CD14-positive monocyte (primary cell): Measurements from ENCODE around the gene XPO4. TPM values are rescaled to one million over a fixed set of nuclear protein-coding genes. Genes with fewer than 3 reads are reported as not detected.
"Not testable (repeated sequence)": the region's sequence is repeated elsewhere in the genome, so short reads cannot be mapped to it uniquely, and the experiment has no call there.

Experiments
- DNase-seq, 3 donors: peaks; one replicate each; pipeline ENCODE4 v3.0.0-alpha.2; 2011 to 2022
- H2AFZ ChIP-seq: 2 replicates; pipeline ENCODE4 v1.6.0; 2012; ENCODE audit warnings: mild to moderate bottlenecking, low read depth, low read length, inconsistent platforms; ENCODE audit not compliant: insufficient read depth, poor library complexity, severe bottlenecking
- H3K27ac ChIP-seq, 2 donors: 1 replicate in 1 of 2; 2 replicates in 1 of 2; pipeline ENCODE4 v1.5.1; 2012 to 2013; ENCODE audit warnings: low read length in 2 of 2, control low read depth in 1 of 2, inconsistent platforms in 1 of 2, low read depth in 1 of 2, mild to moderate bottlenecking in 1 of 2
- H3K27me3 ChIP-seq, 2 donors: one replicate each; pipeline versions ENCODE4 v1.6.0 to v1.6.1; 2011 to 2013; ENCODE audit warnings: low read length in 2 of 2; ENCODE audit not compliant: control insufficient read depth in 2 of 2, insufficient read depth in 2 of 2
- H3K36me3 ChIP-seq, 2 donors: replicated peaks in 1 of 2; 1 replicate in 1 of 2; 2 replicates in 1 of 2; pipeline versions ENCODE4 v1.5.1 to v1.6.1; 2012 to 2013; ENCODE audit warnings: low read length in 2 of 2, control low read depth in 1 of 2, inconsistent platforms in 1 of 2, mild to moderate bottlenecking in 1 of 2; ENCODE audit not compliant: insufficient read depth in 2 of 2, control insufficient read depth in 1 of 2
- H3K4me1 ChIP-seq, 2 donors: 1 replicate in 1 of 2; 2 replicates in 1 of 2; pipeline versions ENCODE4 v1.5.1 to v1.6.1; 2012 to 2013; ENCODE audit warnings: low read length in 2 of 2, control low read depth in 1 of 2, inconsistent platforms in 1 of 2, mild to moderate bottlenecking in 1 of 2, moderate library complexity in 1 of 2; ENCODE audit not compliant: insufficient read depth in 2 of 2, control insufficient read depth in 1 of 2
- H3K4me2 ChIP-seq: replicated peaks from 2 replicates; pipeline ENCODE3; 2012; ENCODE audit warnings: low read length, moderate library complexity, mild to moderate bottlenecking; ENCODE audit not compliant: poor library complexity, severe bottlenecking; ENCODE audit errors: extremely low read depth
- H3K4me3 ChIP-seq, 3 experiments: fragments of 200-600 bp in 1 of 3; sonication (generic) in 1 of 3; replicated peaks in 1 of 3; 1 replicate in 2 of 3; 2 replicates in 1 of 3; pipeline ENCODE4 v1.5.1; 2011 to 2013; ENCODE audit warnings: low read length in 3 of 3, mild to moderate bottlenecking in 3 of 3, control low read depth in 2 of 3, low read depth in 2 of 3, inconsistent platforms in 1 of 3, moderate library complexity in 1 of 3
- H3K79me2 ChIP-seq: 2 replicates; pipeline ENCODE4 v1.6.0; 2012; ENCODE audit warnings: mild to moderate bottlenecking, control low read depth, inconsistent platforms, low read length, moderate library complexity; ENCODE audit not compliant: insufficient read depth
- H3K9ac ChIP-seq: 2 replicates; pipeline ENCODE4 v1.6.0; 2017; ENCODE audit warnings: low read length, mild to moderate bottlenecking; ENCODE audit not compliant: insufficient read depth, poor library complexity, severe bottlenecking
- H3K9me3 ChIP-seq, 2 donors: replicated peaks in 1 of 2; 1 replicate in 1 of 2; 2 replicates in 1 of 2; pipeline versions ENCODE4 v1.5.1 to v1.6.1; 2012 to 2013; ENCODE audit warnings: low read length in 2 of 2, control low read depth in 1 of 2; ENCODE audit not compliant: control insufficient read depth in 1 of 2, insufficient read depth in 1 of 2
- H4K20me1 ChIP-seq: 2 replicates; pipeline ENCODE4 v1.6.0; 2012; ENCODE audit warnings: mild to moderate bottlenecking, low read length, control low read depth, moderate library complexity; ENCODE audit not compliant: insufficient read depth
- H3K27ac Mint-ChIP-seq, 7 donors: one replicate each; pipeline ENCODE4 v1.8.0; 2020; ENCODE audit warnings: mild to moderate bottlenecking in 7 of 7, mixed read lengths in 7 of 7, moderate library complexity in 6 of 7, inconsistent platforms in 2 of 7
- H3K27me3 Mint-ChIP-seq, 3 donors: one replicate each; pipeline ENCODE4 v1.8.0; 2021 to 2022; ENCODE audit warnings: low read depth in 3 of 3, mild to moderate bottlenecking in 3 of 3, mixed read lengths in 3 of 3, moderate library complexity in 3 of 3, inconsistent platforms in 1 of 3
- H3K36me3 Mint-ChIP-seq, 2 donors: one replicate each; pipeline ENCODE4 v1.8.0; 2020; ENCODE audit warnings: mixed read lengths in 2 of 2, inconsistent platforms in 1 of 2, mild to moderate bottlenecking in 1 of 2
- H3K4me1 Mint-ChIP-seq: one replicate; pipeline ENCODE4 v1.8.0; 2020; ENCODE audit warnings: mild to moderate bottlenecking, mixed read lengths
- H3K4me3 Mint-ChIP-seq, 2 donors: one replicate each; pipeline ENCODE4 v1.8.0; 2020; ENCODE audit warnings: mild to moderate bottlenecking in 2 of 2, mixed read lengths in 2 of 2, moderate library complexity in 1 of 2
- H3K9me3 Mint-ChIP-seq, 7 donors: one replicate each; pipeline ENCODE4 v1.8.0; 2020 to 2022; ENCODE audit warnings: mixed read lengths in 7 of 7, mild to moderate bottlenecking in 6 of 7, moderate library complexity in 6 of 7, inconsistent platforms in 2 of 7
- CTCF ChIP-seq: fragments of 200-600 bp; IDR thresholded peaks from one replicate; pipeline ENCODE4 v1.8.0; 2022; ENCODE audit warnings: antibody characterized with exemption, mild to moderate bottlenecking
- WGBS: methylation state at CpG from one replicate; pipeline ENCODE4 v1.1.5; 2013; ENCODE audit warnings: missing lambda C conversion rate; ENCODE audit not compliant: insufficient coverage; 5-methylcytosine and 5-hydroxymethylcytosine counted together
- intact Hi-C, 2 donors: fragments of 100-400 bp; cut with micrococcal nuclease; formaldehyde crosslinking; loops; one replicate each; pipeline versions ENCODE4 v1.15.0 to v1.15.1; 2023
- polyA plus RNA-seq, 3 donors: library from polyadenylated mRNA; depleted of rRNA in 1 of 3; unstranded in 2 of 3; stranded (reverse) in 1 of 3; fragments of 300-500 nt in 2 of 3; fragments of >200 nt in 1 of 3; fragmentation: Illumina TruSeq in 2 of 3; gene quantifications; 1 replicate in 2 of 3; 2 replicates in 1 of 3; pipeline ENCODE4 v1.2.3, GENCODE V29; 2012 to 2021

XPO4 gene
- polyA plus RNA-seq, 3 donors: 2.9 to 4.4 (median 4.0) TPM

DNA sequence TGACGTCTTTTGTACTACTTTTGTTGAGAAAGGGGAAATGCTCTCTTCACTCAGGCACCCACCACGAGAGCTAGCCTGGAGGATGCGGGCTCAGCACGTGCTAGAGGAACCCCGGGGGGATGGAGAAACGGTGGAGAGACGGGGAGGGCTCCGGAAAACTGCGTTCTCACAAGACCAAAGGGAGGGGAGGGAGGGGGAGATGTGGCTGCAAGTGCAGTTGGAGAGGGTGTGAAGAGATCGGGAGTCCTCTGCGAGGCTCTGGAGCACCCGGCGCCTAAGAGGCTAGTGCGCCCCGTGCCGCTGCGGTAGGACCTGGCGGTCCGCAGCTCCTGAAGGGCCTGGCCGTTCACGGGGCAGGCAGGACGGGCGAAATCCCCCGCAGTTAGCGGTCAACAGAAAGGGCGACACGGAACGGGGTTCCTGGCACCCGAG is 43.4 kb upstream of the XPO4 start:
- Mint-ChIP-seq H3K4me3 (peak overlapping the region; percentile 73 to 88), H3K27me3 (peaks cover 7 to 29% (median 19%) of the 10 kb centered on the region in 3 donors), H3K4me1 (peaks cover 30% of the 10 kb centered on the region), H3K27ac (peak overlapping the region in 5 of 7 donors; percentile 15 to 81 (median 72)), H3K9me3 (peaks cover 0 to 2% (median 0%) of the 10 kb centered on the region in 7 donors), H3K36me3 (no peaks in the 10 kb centered on the region)
- H4K20me1 ChIP-seq: no peaks in the 10 kb centered on the region
- peaks cover 20 to 22% of the 10 kb centered on the region in 2 donors for H3K4me1 ChIP-seq
- intact Hi-C loops: loop anchor here (10.0 kb wide), 3 partner anchors 189 to 529 kb away; partner anchors contain the start of genes MRPL57 (in 1 of the 2) and SKA3 (in 1 of the 2)
- H3K36me3 ChIP-seq: no peaks in the 10 kb centered on the region
- H3K27ac ChIP-seq: no peak overlapping the region
- no peaks in the 10 kb centered on the region for H3K79me2 ChIP-seq
- peak; percentile 38 to 55 (median 55) for DNase-seq
- H3K9ac ChIP-seq: peak overlapping the region; percentile 54
- peak overlapping the region; percentile 10 to 66 (median 35) for H3K4me3 ChIP-seq
- no peaks in the 10 kb centered on the region for H3K9me3 ChIP-seq
- peaks cover 3 to 7% of the 10 kb centered on the region in 2 donors for H3K27me3 ChIP-seq
- peak overlapping the region; percentile 89 for H2AFZ ChIP-seq
- peak overlapping the region; percentile 78 for H3K4me2 ChIP-seq
- 0% methylated on average over 27 of the region's 29 CpGs for WGBS
- no peak for TF ChIP-seq CTCF

DNA sequence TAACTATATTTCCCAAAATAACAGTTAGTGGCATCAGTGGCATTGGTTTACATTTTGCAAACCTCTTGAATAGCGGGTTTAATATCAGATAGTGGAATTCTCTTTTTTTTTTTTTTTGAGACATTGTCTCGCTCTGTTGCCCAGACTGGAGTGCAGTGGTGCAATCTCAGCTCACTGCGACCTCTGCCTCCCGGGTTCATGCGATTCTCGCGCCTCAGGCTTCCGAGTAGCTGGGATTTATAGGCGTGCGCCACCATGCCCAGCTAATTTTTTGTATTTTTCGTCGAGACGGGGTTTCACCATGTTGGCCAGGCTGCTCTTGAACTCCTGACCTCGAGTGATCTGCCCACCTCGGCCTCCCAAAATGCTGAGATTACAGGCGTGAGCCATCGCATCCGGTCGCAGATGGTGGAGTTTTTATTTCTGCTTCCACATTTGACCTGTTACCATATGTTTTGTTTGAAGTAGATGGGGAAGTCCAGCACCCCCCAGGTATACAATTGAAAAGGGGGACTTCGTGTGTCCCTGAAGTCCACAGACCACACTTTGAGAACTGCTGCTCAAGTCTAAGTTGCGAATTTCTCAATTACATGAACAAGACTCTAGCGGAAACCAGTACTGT is 40.5 kb upstream of the XPO4 start:
- Histone ChIP-seq H3K4me2 (peak overlapping the region; percentile 51), H2AFZ (peak overlapping the region; percentile 33), H3K9me3 (no peaks in the 10 kb centered on the region), H3K9ac (no peak overlapping the region), H4K20me1 (no peaks in the 10 kb centered on the region), H3K79me2 (no peaks in the 10 kb centered on the region), H3K4me1 (peaks cover 20 to 22% of the 10 kb centered on the region in 2 donors), H3K27me3 (peaks cover 3 to 7% of the 10 kb centered on the region in 2 donors), H3K36me3 (no peaks in the 10 kb centered on the region), H3K27ac (peak overlapping the region; percentile 50 to 67), H3K4me3 (peak overlapping the region in 1 of 3 experiments; percentile 29)
- WGBS: 57% methylated on average over 16 of the region's 22 CpGs
- no peak for TF ChIP-seq CTCF
- intact Hi-C loops: loop anchor here (2.0 to 10.0 kb wide), 7 partner anchors 74 to 534 kb away; partner anchors contain the start of genes MRPL57 (in 2 of the 2), SKA3 (in 2 of the 2) and LATS2 (in 1 of the 2)
- Mint-ChIP-seq H3K27ac (peak overlapping the region; percentile 85 to 97 (median 95)), H3K27me3 (peaks cover 7 to 28% (median 18%) of the 10 kb centered on the region in 3 donors), H3K4me1 (peaks cover 26% of the 10 kb centered on the region), H3K9me3 (peaks cover 0 to 2% (median 0%) of the 10 kb centered on the region in 7 donors), H3K4me3 (peak overlapping the region; percentile 31 to 40), H3K36me3 (no peaks in the 10 kb centered on the region)
- no peak for DNase-seq

DNA sequence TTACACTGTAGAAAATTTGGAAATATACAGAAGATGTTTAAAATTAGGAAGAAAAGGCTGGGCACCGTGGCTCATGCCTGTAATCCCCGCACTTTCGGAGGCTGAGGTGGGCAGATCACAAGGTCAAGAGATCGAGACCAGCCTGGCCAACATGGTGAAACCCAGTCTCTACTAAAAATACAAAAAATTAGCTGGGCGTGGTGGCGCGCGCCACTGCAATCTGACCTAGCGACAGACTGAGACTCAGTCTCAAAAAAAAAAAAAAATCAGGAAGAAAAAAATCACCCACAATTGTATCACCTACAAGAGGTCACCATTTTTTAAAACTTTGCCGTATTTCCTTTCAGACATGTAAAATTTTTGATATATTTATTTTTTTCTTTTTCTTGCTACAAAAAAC is 38.0 kb upstream of the XPO4 start:
- H3K27ac ChIP-seq, H3K9ac ChIP-seq, H3K9me3 ChIP-seq, H3K36me3 ChIP-seq, H2AFZ ChIP-seq, H3K4me2 ChIP-seq, H3K27me3 ChIP-seq, H3K27ac Mint-ChIP-seq, H3K79me2 ChIP-seq, DNase-seq, H3K36me3 Mint-ChIP-seq, H3K27me3 Mint-ChIP-seq, H3K4me3 Mint-ChIP-seq, H4K20me1 ChIP-seq, H3K4me3 ChIP-seq, H3K9me3 Mint-ChIP-seq: not testable (repeated sequence)
- peaks cover 15% of the 10 kb centered on the region for H3K4me1 Mint-ChIP-seq
- H3K4me1 ChIP-seq: peaks cover 12 to 13% of the 10 kb centered on the region in 2 donors
- WGBS: no CpG with 5 or more reads among the region's 10 CpGs
- intact Hi-C loops: loop anchor here (5.0 to 10.0 kb wide), 6 partner anchors 122 to 537 kb away; partner anchors contain the start of genes MRPL57 (in 2 of the 2), SKA3 (in 2 of the 2) and LATS2 (in 1 of the 2)
